ENCODE results near the gene RGSL1.

- TF ChIP-seq CTCF (IDR thresholded peaks at IDR 0.05): no peak
- TF ChIP-seq REST (IDR thresholded peaks at IDR 0.05; ENCODE audit: insufficient read depth in 1 of 2, low read depth in 2 of 2, low read length in 1 of 2): no peak
- no peak for TF ChIP-seq POLR2AphosphoS5 (IDR thresholded peaks at IDR 0.05; ENCODE audit: low read depth, low read length)
- no peak for TF ChIP-seq SIN3A (IDR thresholded peaks at IDR 0.05; ENCODE audit: borderline replicate concordance, insufficient read depth, low read depth, low read length)
- no peak for TF ChIP-seq TCF7L2 (IDR thresholded peaks at IDR 0.05; ENCODE audit: low read depth, low read length)
Observed at GRCh38 chr1:182570611-182570970, 120.6 kb downstream of the RGSL1 start.

Measured in Panc1 (cell line).